Brain microvascular endothelial cell (primary cell): Measurements from ENCODE around the gene OCIAD2.
"Not testable (repeated sequence)": the region's sequence is repeated elsewhere in the genome, so short reads cannot be mapped to it uniquely, and the experiment has no call there.

Experiments used
- DNase-seq: peaks from one replicate; pipeline ENCODE4 v3.0.0-alpha.2; 2020
- H3K27ac ChIP-seq: fragments of 250-450 bp; sonication (Bioruptor Pico); 2 replicates; pipeline ENCODE4 v1.5.1; 2020; ENCODE audit warnings: mild to moderate bottlenecking, moderate library complexity
- H3K27me3 ChIP-seq: fragments of 250-450 bp; sonication (Bioruptor Pico); replicated peaks from 2 replicates; pipeline ENCODE4 v1.5.1; 2020; ENCODE audit warnings: mild to moderate bottlenecking
- H3K36me3 ChIP-seq: fragments of 250-450 bp; sonication (Bioruptor Pico); replicated peaks from 2 replicates; pipeline ENCODE4 v1.5.1; 2020; ENCODE audit warnings: mild to moderate bottlenecking
- H3K4me3 ChIP-seq: 2 replicates; pipeline ENCODE4 v1.5.1; 2011; ENCODE audit warnings: low read depth, mild to moderate bottlenecking, control low read depth, low read length, moderate library complexity
- in situ Hi-C: cut with HindIII; loops from 2 replicates; pipeline ENCODE4 v1.10.0; 2017; ENCODE audit warnings: low sequenced_read_pairs, low pct_ligation_motif_present
- TF ChIP-seq, protein P1 (sequence below): IDR thresholded peaks from 2 replicates; pipeline ENCODE4 v1.5.1; 2011; ENCODE audit warnings: low read depth, mild to moderate bottlenecking, moderate library complexity, low read length, control low read depth, inconsistent platforms; ENCODE audit errors: missing control alignments

Gene OCIAD2

DNA sequence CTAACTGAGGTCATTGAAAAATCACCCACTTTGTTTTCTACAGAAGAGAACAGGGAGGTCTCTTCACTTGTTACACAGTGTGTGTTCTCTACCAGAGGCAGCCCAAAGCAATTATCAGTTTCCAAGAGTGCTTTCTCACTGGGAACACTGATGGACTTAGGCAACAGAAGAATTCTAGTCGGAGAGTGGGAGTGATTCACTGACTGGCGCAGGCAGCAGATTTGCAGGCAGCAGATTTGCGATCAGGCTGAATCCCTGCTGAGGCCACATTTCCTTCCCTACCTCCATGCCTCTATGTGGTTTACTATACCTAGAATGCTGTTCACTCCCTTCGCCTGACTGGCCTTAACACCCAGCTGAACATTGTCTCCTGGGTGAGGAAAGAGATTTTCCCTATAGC, 6.6 kb downstream of the OCIAD2 start:
- in situ Hi-C loops = no loop called here
- peak; percentile 71 for DNase-seq
- Histone ChIP-seq H3K27me3 (no peaks in the 10 kb centered on the region), H3K27ac (peak overlapping the region; percentile 65), H3K4me3 (no peak overlapping the region), H3K36me3 (peaks cover 4% of the 10 kb centered on the region)
- TF ChIP-seq, protein P1, sequence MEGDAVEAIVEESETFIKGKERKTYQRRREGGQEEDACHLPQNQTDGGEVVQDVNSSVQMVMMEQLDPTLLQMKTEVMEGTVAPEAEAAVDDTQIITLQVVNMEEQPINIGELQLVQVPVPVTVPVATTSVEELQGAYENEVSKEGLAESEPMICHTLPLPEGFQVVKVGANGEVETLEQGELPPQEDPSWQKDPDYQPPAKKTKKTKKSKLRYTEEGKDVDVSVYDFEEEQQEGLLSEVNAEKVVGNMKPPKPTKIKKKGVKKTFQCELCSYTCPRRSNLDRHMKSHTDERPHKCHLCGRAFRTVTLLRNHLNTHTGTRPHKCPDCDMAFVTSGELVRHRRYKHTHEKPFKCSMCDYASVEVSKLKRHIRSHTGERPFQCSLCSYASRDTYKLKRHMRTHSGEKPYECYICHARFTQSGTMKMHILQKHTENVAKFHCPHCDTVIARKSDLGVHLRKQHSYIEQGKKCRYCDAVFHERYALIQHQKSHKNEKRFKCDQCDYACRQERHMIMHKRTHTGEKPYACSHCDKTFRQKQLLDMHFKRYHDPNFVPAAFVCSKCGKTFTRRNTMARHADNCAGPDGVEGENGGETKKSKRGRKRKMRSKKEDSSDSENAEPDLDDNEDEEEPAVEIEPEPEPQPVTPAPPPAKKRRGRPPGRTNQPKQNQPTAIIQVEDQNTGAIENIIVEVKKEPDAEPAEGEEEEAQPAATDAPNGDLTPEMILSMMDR = no peak

DNA sequence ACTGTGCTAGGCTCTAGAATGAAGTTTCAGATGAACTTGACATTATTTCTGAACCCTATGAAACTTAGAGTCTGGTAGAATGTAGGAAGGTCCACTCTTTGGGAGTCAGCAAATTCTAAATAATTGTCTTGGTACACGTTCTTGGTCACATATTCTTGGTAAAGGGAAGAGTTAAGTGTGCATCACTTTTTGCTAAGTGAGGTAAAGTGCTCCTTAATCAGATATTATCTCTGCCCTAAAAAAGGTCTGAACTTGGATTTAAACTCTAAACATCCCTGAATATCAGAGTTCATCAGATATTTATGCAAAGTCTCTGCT, 7.2 kb downstream of the OCIAD2 start:
- in situ Hi-C loops = no loop called here
- DNase-seq = no peak
- Histone ChIP-seq H3K27me3 (no peaks in the 10 kb centered on the region), H3K4me3 (no peak overlapping the region), H3K36me3 (peaks cover 4% of the 10 kb centered on the region), H3K27ac (peak overlapping the region; percentile 65)
- TF ChIP-seq, protein P1 = no peak

DNA sequence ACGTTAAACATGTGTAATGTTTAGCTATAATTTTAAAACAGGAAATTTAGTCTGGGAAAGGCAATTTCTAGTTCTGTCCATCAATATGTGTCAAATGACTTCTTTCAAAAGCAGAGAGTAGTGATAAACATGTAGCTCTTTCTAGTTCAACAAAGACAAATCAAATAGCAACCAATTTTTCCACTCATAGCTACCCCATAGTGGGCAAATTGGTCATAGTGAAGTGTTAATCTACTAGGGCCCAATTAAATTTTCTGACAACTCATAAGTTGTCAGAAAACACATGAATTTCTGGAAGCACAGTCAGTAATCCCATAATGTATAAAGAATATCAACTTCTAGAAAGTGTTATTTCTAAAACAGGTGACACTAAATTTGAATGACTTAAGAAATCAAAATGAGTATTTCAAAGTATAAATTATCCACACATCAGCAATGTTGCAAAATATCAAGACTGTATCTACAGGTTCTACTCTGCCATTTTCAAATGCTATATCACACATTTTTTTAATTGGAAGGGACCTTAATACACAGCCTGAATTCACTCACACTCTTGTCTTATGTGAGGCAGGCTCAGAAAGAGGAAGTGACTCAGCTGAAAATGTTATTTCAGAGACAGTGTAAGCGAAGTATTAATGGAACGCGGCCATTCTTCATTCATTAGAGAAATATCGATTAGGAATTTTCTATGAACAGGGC, 7.7 kb downstream of the OCIAD2 start:
- in situ Hi-C loops = no loop called here
- H3K36me3 ChIP-seq = peaks cover 4% of the 10 kb centered on the region
- TF ChIP-seq, protein P1 = no peak
- DNase-seq = peak; percentile 37
- no peak overlapping the region for H3K4me3 ChIP-seq
- H3K27me3 ChIP-seq = no peaks in the 10 kb centered on the region
- H3K27ac ChIP-seq = peak overlapping the region; percentile 65

DNA sequence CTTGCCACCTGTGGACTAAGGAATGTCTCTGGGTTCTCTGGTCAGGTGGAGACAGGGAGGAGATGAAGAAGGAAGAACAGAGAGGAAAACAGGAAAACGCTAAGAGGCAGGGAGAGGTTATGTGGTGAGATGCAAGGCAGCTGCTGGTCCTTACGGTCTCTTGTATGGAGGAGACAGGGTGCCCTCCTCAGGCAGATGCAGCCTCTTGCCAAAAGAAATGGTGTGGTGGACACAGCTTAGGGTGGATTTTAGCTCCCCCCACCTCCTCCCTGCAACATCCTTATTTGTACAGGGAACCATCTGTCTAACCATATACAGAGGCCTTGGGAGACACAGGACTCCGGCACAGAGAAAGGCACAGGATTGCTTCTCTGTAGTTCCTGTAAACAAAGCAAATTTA, 9.7 kb downstream of the OCIAD2 start:
- in situ Hi-C loops = no loop called here
- TF ChIP-seq, protein P1 = no peak
- Histone ChIP-seq H3K4me3 (no peak overlapping the region), H3K36me3 (peaks cover 10% of the 10 kb centered on the region), H3K27me3 (no peaks in the 10 kb centered on the region), H3K27ac (no peak overlapping the region)
- no peak for DNase-seq

DNA sequence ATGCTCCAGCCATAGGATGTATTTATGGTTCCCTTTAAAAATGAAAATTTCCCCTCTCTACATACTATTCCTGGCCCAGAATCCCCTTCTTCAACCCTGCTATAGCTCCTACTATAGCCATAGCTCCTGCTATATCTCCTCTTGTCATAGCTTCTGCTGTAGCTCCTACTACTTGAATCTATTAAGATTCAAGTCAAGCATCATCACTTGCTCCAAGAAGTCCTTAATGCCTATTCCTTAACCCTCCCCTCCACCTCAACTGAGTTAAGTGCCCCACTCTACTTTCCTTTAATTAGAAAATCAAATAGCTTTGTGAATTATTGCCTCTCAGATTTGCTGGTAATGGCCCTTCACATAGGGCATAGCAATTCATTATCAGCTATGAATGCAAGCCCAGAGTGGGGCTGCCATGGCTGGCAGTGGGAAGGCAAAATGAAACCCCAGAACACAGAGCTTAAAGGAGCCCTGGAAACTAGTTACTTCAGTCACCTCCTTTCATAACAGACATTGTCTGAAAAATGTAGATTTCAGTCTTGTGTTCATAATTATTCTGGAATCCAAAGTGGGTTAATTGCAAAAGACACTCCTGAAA, 15.4 kb downstream of the OCIAD2 start:
- in situ Hi-C loops = no loop called here
- Histone ChIP-seq H3K36me3 (peaks cover 6% of the 10 kb centered on the region), H3K4me3 (no peak overlapping the region), H3K27ac (no peak overlapping the region), H3K27me3 (no peaks in the 10 kb centered on the region)
- no peak for DNase-seq
- TF ChIP-seq, protein P1 = no peak

GRCh38 chr4:48889750-48890149, 16.8 kb downstream of the OCIAD2 start:
- H3K4me3 ChIP-seq, H3K27me3 ChIP-seq, DNase-seq, in situ Hi-C loops, H3K27ac ChIP-seq, H3K36me3 ChIP-seq: not testable (repeated sequence)

DNA sequence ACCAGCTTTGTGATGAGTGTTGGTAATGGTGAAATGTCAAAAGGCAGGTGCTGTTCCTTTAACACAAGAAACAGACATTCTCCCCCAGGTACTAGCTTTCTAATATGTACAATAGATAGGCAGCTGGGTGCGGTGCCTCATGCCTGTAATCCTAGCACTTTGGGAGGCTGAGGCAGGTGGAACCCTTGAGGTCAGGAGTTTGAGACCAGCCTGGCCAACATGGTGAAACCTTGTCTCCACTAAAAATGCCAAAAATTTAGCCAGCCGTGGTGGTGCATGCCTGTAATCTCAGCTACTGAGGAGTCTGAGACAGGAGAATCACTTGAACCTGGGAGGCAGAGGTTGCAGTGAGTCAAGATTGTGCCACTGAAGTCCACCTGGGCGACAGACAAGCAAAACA, 24.9 kb downstream of the OCIAD2 start:
- DNase-seq, in situ Hi-C loops, H3K27ac ChIP-seq, H3K36me3 ChIP-seq, H3K4me3 ChIP-seq, H3K27me3 ChIP-seq: not testable (repeated sequence)
